Ascending aorta (tissue), 2 donors: ENCODE results near the gene MIPOL1. TPM values are rescaled to one million over a fixed set of nuclear protein-coding genes. Genes with fewer than 3 reads are reported as not detected.

Source experiments
- DNase-seq, 2 donors: peaks; one replicate each; pipeline ENCODE4 v3.0.0-alpha.2; 2019; ENCODE audit warnings: low spot score in 2 of 2
- H3K27ac ChIP-seq, 2 donors: fragments of 200-600 bp; sonication (generic); one replicate each; pipeline ENCODE4 v1.5.1; 2016 to 2017; ENCODE audit warnings: mild to moderate bottlenecking in 1 of 2
- H3K27me3 ChIP-seq: fragments of 200-600 bp; sonication (generic); one replicate; pipeline ENCODE4 v1.5.1; 2017
- H3K36me3 ChIP-seq, 2 donors: fragments of 200-600 bp; sonication (generic); one replicate each; pipeline ENCODE4 v1.5.1; 2016
- H3K4me1 ChIP-seq, 2 donors: fragments of 200-600 bp; sonication (generic); one replicate each; pipeline ENCODE4 v1.5.1; 2016 to 2017; ENCODE audit warnings: mild to moderate bottlenecking in 1 of 2
- H3K4me3 ChIP-seq, 2 donors: fragments of 200-600 bp; sonication (generic); one replicate each; pipeline ENCODE4 v1.5.1; 2016 to 2017; ENCODE audit warnings: mild to moderate bottlenecking in 1 of 2
- H3K9me3 ChIP-seq, 2 donors: fragments of 200-600 bp; sonication (generic); one replicate each; pipeline ENCODE4 v1.5.1; 2016
- intact Hi-C: fragments of 100-400 bp; cut with DNase I; formaldehyde crosslinking; loops from one replicate; pipeline ENCODE4 v1.15.1; 2023
- total RNA-seq: library from RNA; depleted of rRNA; stranded (reverse); fragments of >200 nt; gene quantifications from one replicate; pipeline ENCODE4 v1.1.0, GENCODE V29; 2016
- TF ChIP-seq, protein P1 (sequence below), 3 experiments: fragments of 200-600 bp in 2 of 3; fragments of 450-650 bp in 1 of 3; sonication (generic) in 2 of 3; IDR thresholded peaks; one replicate each; pipeline ENCODE4 v1.5.1; 2016 to 2019; ENCODE audit warnings: antibody characterized with exemption in 3 of 3, mild to moderate bottlenecking in 1 of 3, moderate library complexity in 1 of 3

Gene MIPOL1
- total RNA-seq, 1 donor from 2014 or later: 8.6 TPM

DNA sequence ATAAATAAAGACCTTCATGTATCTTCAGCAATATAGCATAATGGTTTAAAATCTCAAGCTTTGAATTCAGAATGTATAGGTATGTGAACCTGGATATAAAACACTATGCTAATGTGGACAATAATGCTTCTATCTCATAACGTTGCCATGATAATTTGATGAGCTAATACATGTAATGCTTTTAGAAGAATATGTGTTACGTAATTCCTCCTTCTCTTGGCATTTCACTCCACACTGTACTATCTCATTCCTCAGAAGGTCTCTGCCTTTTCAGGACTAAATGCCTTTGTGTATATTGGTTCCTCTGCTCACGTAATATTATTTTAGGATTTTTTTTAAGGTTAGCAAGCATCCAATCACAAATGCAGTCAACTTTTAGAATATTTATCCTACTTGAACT lies 310.8 kb downstream of the MIPOL1 start:
- Histone ChIP-seq H3K9me3 (no peaks in the 10 kb centered on the region), H3K4me1 (no peaks in the 10 kb centered on the region), H3K36me3 (no peaks in the 10 kb centered on the region), H3K27ac (no peak overlapping the region), H3K27me3 (no peaks in the 10 kb centered on the region), H3K4me3 (no peak overlapping the region)
- intact Hi-C loops: no loop called here
- DNase-seq: no peak
- TF ChIP-seq, protein P1, sequence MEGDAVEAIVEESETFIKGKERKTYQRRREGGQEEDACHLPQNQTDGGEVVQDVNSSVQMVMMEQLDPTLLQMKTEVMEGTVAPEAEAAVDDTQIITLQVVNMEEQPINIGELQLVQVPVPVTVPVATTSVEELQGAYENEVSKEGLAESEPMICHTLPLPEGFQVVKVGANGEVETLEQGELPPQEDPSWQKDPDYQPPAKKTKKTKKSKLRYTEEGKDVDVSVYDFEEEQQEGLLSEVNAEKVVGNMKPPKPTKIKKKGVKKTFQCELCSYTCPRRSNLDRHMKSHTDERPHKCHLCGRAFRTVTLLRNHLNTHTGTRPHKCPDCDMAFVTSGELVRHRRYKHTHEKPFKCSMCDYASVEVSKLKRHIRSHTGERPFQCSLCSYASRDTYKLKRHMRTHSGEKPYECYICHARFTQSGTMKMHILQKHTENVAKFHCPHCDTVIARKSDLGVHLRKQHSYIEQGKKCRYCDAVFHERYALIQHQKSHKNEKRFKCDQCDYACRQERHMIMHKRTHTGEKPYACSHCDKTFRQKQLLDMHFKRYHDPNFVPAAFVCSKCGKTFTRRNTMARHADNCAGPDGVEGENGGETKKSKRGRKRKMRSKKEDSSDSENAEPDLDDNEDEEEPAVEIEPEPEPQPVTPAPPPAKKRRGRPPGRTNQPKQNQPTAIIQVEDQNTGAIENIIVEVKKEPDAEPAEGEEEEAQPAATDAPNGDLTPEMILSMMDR (IDR thresholded peaks at IDR 0.05): no peak

DNA sequence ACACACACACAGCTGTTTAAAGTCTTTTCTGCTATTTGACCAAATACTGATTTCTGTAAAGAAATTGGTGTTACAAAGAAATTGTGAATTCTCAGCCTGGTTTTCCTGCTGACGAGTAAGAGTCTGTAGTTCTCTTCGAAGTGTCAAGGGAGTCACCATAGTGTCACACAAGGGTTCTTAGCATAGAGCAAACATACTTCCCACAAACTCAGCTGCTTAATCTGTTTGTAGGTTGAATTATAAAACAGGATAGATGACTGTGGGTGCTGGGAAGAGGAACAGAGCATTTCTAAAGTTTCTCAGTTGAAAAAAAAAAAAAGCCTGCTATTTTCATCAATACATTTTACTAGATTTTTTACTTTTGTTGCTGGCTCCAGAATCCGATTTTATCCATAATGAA lies 314.4 kb downstream of the MIPOL1 start:
- no peak overlapping the region for H3K4me3 ChIP-seq
- H3K9me3 ChIP-seq: no peaks in the 10 kb centered on the region
- no peaks in the 10 kb centered on the region for H3K36me3 ChIP-seq
- no peaks in the 10 kb centered on the region for H3K27me3 ChIP-seq
- no peaks in the 10 kb centered on the region for H3K4me1 ChIP-seq
- TF ChIP-seq, protein P1 (IDR thresholded peaks at IDR 0.05): no peak
- no peak overlapping the region for H3K27ac ChIP-seq
- intact Hi-C loops: no loop called here
- no peak for DNase-seq

DNA sequence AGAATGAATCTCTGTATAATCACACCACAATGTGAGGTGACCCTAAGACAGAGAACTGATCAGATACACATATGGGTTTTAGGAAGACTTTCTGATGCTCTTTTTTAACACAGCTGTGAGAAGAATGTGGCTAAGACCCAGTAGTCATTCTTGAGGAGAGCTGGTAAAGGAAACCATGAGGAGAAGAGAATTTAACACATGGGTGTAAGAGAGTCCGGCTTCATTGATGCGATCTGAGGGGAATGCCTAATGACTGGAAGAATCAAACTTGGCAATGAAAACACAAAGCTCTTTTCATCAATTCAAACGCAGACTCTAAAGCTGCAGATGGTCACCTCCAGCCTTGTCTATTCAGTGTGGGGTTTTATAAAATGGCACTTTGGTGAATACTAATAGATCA lies 318.0 kb downstream of the MIPOL1 start:
- no peaks in the 10 kb centered on the region for H3K27me3 ChIP-seq
- H3K4me1 ChIP-seq: no peaks in the 10 kb centered on the region
- TF ChIP-seq, protein P1 (IDR thresholded peaks at IDR 0.05): no peak
- H3K27ac ChIP-seq: no peak overlapping the region
- H3K36me3 ChIP-seq: no peaks in the 10 kb centered on the region
- H3K9me3 ChIP-seq: no peaks in the 10 kb centered on the region
- intact Hi-C loops: no loop called here
- no peak for DNase-seq
- H3K4me3 ChIP-seq: no peak overlapping the region

DNA sequence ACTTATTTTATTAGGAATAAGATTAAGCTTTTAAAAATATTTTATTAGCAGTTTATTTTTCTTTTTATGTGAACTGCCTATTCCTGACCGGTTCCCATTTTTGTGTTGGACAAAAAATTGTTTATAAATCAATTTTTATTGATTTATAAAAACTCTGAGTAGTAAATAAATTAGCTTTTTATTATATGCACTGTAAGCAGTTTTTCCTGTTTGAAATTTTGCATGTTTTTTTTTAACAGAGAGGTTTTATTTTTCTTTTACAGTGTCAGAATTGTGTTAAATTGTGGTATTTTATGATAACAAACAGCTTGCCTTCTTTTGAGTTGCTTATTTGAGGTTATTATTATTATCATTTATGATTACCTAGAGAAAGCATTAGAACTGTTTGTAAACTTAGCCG lies 329.3 kb downstream of the MIPOL1 start:
- no peak for DNase-seq
- Histone ChIP-seq H3K4me1 (no peaks in the 10 kb centered on the region), H3K4me3 (no peak overlapping the region), H3K9me3 (no peaks in the 10 kb centered on the region), H3K36me3 (no peaks in the 10 kb centered on the region), H3K27ac (no peak overlapping the region), H3K27me3 (no peaks in the 10 kb centered on the region)
- intact Hi-C loops: no loop called here
- TF ChIP-seq, protein P1 (IDR thresholded peaks at IDR 0.05): no peak

DNA sequence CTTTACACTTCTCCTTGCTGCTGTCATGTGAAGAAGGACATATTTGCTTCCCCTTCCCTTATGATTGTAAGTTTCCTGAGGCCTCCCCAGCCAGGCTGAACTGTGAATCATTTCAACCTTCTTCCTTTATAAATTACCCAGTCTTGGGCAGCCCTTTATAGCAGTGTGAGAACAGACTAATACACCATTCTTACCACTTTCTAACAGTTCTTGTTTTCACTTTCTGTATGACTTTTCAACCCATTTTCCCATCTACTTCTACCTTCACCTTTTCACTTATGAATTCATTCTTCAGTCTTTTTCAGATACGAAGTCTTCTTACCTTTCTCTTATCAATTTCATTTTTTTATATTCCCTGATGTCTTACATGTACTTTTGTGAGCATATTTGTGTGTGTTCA lies 342.3 kb downstream of the MIPOL1 start:
- no peaks in the 10 kb centered on the region for H3K27me3 ChIP-seq
- intact Hi-C loops: no loop called here
- H3K9me3 ChIP-seq: no peaks in the 10 kb centered on the region
- no peak overlapping the region for H3K27ac ChIP-seq
- no peak for DNase-seq
- TF ChIP-seq, protein P1 (IDR thresholded peaks at IDR 0.05): no peak
- no peaks in the 10 kb centered on the region for H3K4me1 ChIP-seq
- no peaks in the 10 kb centered on the region for H3K36me3 ChIP-seq
- no peak overlapping the region for H3K4me3 ChIP-seq

DNA sequence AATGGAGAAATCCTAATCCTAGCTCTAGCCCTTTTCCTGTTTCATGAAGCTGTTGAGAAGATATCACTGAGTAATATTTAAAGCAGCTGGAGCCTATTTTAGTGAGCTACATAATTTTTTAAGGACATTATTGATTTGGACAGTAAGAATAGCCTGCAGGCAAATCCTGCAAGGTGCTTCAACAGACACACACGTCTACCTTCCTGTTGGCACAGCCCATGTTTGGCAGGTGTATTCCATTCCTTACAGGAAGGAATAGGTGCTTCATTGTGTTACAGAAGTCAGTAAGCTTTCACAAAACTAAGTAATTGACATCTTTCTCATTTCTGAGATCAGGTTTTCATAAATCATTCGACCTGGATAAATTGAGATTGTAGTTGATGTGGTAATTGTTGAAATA lies 346.7 kb downstream of the MIPOL1 start:
- Histone ChIP-seq H3K27ac (no peak overlapping the region), H3K4me3 (no peak overlapping the region), H3K9me3 (no peaks in the 10 kb centered on the region), H3K27me3 (no peaks in the 10 kb centered on the region), H3K4me1 (no peaks in the 10 kb centered on the region), H3K36me3 (no peaks in the 10 kb centered on the region)
- no peak for DNase-seq
- TF ChIP-seq, protein P1 (IDR thresholded peaks at IDR 0.05): no peak
- intact Hi-C loops: no loop called here
